Spinal cord (tissue), 10 donors: ENCODE measurements around the gene COX10. TPM values are rescaled to one million over a fixed set of nuclear protein-coding genes. Genes with fewer than 3 reads are reported as not detected.

Experiments
- DNase-seq, 6 donors: peaks; one replicate each; pipeline versions ENCODE4 v3.0.0 to v3.0.0-alpha.2; 2013 to 2015; ENCODE audit warnings: low spot score in 6 of 6, low read depth in 4 of 6
- H3K27ac ChIP-seq: one replicate; pipeline ENCODE4 v1.5.1; 2013; ENCODE audit warnings: low read depth, low read length, control low read depth
- H3K27me3 ChIP-seq: one replicate; pipeline ENCODE4 v1.6.1; 2013; ENCODE audit warnings: low read length; ENCODE audit not compliant: control insufficient read depth, insufficient read depth
- H3K36me3 ChIP-seq: one replicate; pipeline ENCODE4 v1.6.1; 2013; ENCODE audit warnings: low read length; ENCODE audit not compliant: control insufficient read depth, insufficient read depth
- H3K4me1 ChIP-seq: one replicate; pipeline ENCODE4 v1.6.1; 2013; ENCODE audit warnings: low read length; ENCODE audit not compliant: control insufficient read depth, insufficient read depth
- H3K4me3 ChIP-seq: one replicate; pipeline ENCODE4 v1.5.1; 2013; ENCODE audit warnings: low read depth, low read length, control low read depth
- H3K9me3 ChIP-seq: one replicate; pipeline ENCODE4 v1.6.1; 2013; ENCODE audit warnings: low read length; ENCODE audit not compliant: control insufficient read depth, insufficient read depth
- WGBS: methylation state at CpG from one replicate; pipeline ENCODE4 v1.1.5; 2013; ENCODE audit warnings: missing lambda C conversion rate; ENCODE audit not compliant: insufficient coverage; 5-methylcytosine and 5-hydroxymethylcytosine counted together
- polyA plus RNA-seq, 2 donors: library from polyadenylated mRNA; unstranded; fragments of 120-200 nt; gene quantifications; one replicate each; pipeline ENCODE4 v1.2.1, GENCODE V29; 2013; ENCODE audit not compliant: insufficient read length in 2 of 2
- total RNA-seq, 2 donors: library from RNA; depleted of rRNA in 1 of 2; stranded (reverse); fragments of 120-200 nt in 1 of 2; fragments of >200 nt in 1 of 2; gene quantifications; one replicate each; pipeline versions ENCODE4 v1.2.3 to v1.2.4, GENCODE V29; 2013 to 2014
- donor health status: healthy.

Gene COX10
- total and polyA plus RNA-seq, 4 donors, result 14.6 to 18.1 (median 15.2) TPM

DNA sequence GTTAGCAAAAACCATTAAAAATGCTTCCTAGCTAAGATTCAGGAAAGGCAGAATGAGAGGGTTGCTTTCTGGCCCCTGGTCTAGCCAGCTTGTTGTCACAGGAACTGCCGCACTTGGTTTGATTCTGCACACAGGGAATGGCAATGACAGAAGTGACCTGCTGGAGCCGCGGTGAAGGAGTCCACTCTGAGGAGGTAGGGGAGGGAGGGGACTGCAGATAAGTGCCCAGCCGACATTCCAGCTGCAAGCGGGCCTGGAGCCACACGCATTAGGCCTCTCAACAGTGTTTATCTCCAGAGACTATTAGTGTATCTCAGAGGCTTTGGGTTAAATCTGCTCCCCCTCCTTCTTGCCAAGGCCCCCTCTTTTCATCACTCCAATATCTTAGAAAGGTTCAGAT, 128.7 kb downstream of the COX10 start:
- Histone ChIP-seq H3K4me1 (peaks cover 3% of the 10 kb centered on the region), H3K36me3 (peaks cover 1% of the 10 kb centered on the region), H3K27me3 (no peaks in the 10 kb centered on the region), H3K4me3 (no peak overlapping the region), H3K27ac (no peak overlapping the region), H3K9me3 (no peaks in the 10 kb centered on the region)
- no peak for DNase-seq
- WGBS, result 10% methylated on average over 2 of the region's 6 CpGs

DNA sequence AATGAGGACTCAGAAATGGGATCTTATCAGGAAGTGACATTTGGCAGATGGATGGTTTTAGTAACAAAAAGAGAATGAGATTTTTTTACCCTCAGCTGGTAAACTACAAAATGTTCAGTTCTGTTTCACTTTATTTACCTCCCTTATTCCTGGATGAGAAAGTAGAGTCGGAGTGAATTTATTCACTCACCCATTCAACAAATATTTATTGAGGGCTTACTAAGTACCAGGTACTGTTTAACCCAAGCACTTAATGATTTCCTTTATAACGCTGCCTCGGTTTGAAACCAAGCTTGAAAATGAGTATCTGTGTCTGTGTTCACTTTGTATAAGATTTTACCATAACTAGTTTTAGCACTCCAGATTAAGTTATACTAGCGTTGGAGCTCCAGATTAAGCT, 129.3 kb downstream of the COX10 start:
- Histone ChIP-seq H3K27ac (no peak overlapping the region), H3K9me3 (no peaks in the 10 kb centered on the region), H3K36me3 (no peaks in the 10 kb centered on the region), H3K4me1 (peaks cover 3% of the 10 kb centered on the region), H3K4me3 (no peak overlapping the region), H3K27me3 (no peaks in the 10 kb centered on the region)
- no peak for DNase-seq
- no CpG with 5 or more reads among the region's 4 CpGs for WGBS

DNA sequence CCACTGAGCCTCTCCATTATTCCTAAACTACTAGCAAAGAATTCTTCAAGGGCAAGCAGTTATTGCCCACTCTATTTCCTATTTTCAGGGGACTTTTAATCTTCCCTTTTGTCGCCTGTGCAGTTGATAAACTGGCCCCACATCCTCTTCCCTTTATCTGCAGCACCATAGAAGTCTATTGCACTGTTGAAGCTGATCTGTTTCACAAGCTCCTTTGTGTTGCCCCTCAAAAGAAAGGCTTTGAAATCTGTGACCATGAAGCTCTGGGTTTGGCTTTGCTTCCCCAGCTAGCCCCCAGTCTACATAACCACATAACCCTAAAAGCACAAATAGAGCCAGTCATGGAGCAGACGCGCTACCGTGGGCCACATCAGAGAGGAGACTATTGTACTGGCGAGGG, 130.3 kb downstream of the COX10 start:
- no peak for DNase-seq
- WGBS, result 75% methylated on average over 1 of the region's 5 CpGs
- H3K36me3 ChIP-seq, result no peaks in the 10 kb centered on the region

DNA sequence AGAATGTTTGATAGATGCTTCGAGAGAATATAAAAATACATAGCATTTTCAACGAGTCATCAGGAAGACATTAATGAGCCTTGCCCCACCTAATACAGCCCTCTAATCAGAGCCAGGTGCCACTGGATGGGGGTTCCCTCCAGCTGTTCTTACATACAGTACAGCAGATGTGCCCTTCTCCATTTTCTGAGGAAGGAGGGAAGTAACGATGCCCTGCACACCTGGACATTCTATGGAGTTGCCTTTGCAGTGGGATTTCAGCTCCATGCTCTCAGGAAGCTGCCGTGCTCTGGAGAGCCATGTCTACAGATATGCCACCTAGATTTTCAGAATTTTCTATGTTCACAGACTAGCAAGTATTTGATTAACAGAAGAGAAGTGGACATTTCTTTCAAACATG, 131.1 kb downstream of the COX10 start:
- WGBS, result 100% methylated on average over 1 of the region's 4 CpGs
- Histone ChIP-seq H3K9me3 (no peaks in the 10 kb centered on the region), H3K4me1 (peaks cover 3% of the 10 kb centered on the region), H3K36me3 (no peaks in the 10 kb centered on the region), H3K27me3 (no peaks in the 10 kb centered on the region), H3K4me3 (no peak overlapping the region), H3K27ac (no peak overlapping the region)
- no peak for DNase-seq

More for the DNA sequence above, 130.3 kb downstream of the COX10 start:
- Histone ChIP-seq H3K4me1 (peaks cover 3% of the 10 kb centered on the region), H3K27me3 (no peaks in the 10 kb centered on the region), H3K4me3 (no peak overlapping the region), H3K9me3 (no peaks in the 10 kb centered on the region), H3K27ac (no peak overlapping the region)

DNA sequence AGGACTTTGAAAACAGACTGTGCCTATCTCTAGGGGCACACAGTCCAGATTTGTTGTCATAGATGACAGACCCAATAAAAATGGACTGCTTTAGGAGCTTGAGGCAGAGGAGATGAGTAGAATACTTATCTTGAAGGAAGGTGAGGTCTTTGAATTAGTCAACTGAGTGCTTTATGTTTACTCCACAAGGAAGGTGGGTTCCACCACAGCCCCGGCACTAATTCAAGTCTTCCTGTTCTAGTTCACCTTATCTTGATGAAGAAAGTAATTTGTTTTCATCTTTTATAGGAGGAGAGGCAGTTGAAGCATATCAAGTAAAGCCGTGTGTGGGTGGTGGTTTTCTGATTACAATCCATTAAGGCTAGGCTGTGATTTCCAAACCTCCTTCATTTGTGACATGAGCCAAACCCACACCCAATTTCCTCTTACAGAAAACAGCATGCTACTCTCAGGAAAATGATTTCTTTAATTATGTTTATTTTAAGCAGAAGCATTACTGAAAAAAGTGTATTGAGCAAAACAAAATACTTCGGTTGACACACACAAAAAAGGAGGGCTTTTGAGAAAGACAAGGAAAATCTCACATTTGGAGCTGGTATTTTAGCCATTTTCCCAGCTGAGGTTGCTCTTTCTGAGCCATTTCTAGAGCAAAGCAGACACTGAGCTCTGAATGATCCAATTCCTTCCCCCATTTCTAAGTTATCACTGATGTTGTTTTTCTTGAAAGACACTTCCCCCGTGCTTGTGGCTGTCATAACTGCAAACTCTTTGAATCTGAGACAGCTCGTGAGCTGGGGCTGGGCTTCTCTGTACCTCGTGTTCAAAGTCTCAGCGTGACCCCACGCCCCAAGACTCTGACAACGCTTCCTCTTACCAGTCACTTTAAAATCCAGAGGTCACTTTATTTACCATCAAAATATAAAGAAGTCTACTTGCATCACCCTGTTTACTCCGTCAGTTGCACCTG, 132.0 kb downstream of the COX10 start:
- Histone ChIP-seq H3K36me3 (peaks cover 4% of the 10 kb centered on the region), H3K27me3 (no peaks in the 10 kb centered on the region), H3K9me3 (no peaks in the 10 kb centered on the region), H3K4me3 (no peak overlapping the region), H3K4me1 (peaks cover 3% of the 10 kb centered on the region), H3K27ac (no peak overlapping the region)
- DNase-seq, result peak in 1 of 6 donors; percentile 28
- WGBS, result 77% methylated on average over 6 of the region's 10 CpGs

DNA sequence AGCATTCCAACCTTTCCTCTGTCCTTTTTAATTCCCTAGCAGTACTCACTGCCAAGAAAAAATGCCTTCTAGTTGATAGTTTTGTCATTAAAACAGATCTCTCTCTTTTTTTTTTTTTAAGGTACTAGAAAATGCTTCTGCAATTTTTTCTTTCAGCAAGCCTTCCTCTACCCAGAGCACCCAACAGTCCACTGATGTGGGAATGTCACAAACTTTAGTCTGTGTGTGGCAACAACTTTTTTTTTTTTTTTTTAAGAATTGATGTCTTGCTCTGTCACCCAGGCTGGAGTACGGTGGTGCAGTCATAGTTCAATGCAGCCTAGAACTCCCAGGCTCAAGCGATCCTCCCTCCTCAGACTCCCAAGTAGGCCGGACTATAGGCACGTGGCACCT, 132.7 kb downstream of the COX10 start:
- Histone ChIP-seq H3K27ac (no peak overlapping the region), H3K9me3 (no peaks in the 10 kb centered on the region), H3K27me3 (no peaks in the 10 kb centered on the region), H3K36me3 (peaks cover 11% of the 10 kb centered on the region), H3K4me1 (peaks cover 3% of the 10 kb centered on the region), H3K4me3 (no peak overlapping the region)
- no CpG with 5 or more reads among the region's 4 CpGs for WGBS
- DNase-seq, result no peak

DNA sequence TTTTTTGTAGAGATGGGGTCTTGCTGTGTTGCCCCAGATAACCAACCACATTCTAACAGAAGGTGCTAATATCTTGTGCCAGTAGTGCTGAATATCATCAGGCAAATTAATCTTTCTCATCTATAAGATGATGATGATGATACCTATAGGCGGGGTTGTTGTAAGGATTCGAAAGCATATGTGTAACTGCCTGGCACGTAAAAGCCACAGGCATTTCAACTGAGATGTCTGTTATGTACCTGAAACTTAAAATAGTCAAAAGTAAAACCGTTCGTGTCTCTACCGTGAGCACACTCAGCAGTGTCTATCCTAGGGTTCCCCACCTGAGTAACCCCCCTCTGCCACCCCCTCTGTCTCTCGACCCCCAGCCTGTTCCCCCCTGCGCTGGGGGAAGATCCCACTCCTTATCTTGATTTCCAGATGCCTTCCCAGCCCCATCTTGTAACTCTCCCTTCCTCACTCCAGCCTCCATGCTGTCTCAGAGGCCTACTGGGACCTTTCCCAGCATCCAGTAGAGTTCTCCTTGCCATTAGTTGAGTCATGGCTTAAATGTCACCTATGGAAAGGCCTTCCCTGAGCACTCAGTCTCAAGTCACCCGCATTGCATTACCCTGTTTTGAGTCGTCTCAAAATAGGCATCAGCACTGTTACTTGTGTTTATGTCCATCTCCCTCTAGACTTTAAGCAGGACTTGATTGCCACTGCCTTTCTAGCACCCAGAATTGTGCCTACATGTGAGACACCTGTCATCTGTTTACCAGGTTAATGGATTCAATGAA, 133.3 kb downstream of the COX10 start:
- H3K4me3 ChIP-seq, result no peak overlapping the region
- H3K4me1 ChIP-seq, result peaks cover 3% of the 10 kb centered on the region
- no peaks in the 10 kb centered on the region for H3K9me3 ChIP-seq
- WGBS, result 95% methylated on average over 3 of the region's 10 CpGs
- H3K27ac ChIP-seq, result no peak overlapping the region
- no peak for DNase-seq
- peaks cover 15% of the 10 kb centered on the region for H3K36me3 ChIP-seq
- H3K27me3 ChIP-seq, result no peaks in the 10 kb centered on the region

DNA sequence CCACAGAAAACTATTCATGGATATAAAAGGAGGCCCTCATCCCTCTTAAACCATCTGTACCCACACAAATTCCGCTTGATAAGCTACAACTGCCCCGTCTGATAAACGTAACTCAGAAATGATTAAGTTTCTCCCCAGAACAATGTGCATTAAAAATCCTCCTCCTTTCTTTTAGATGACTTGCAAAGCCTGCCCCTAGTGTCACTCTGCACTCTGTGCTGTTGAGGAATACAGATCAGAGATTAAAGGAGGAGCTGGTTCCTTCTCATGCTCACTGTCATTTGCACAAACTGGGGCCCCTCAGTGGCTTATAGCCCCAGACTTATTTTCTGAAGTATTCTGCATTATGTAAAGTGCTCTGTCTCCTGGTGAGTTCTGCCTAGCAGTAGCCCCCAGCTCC, 134.1 kb downstream of the COX10 start:
- H3K4me3 ChIP-seq, result no peak overlapping the region

DNA sequence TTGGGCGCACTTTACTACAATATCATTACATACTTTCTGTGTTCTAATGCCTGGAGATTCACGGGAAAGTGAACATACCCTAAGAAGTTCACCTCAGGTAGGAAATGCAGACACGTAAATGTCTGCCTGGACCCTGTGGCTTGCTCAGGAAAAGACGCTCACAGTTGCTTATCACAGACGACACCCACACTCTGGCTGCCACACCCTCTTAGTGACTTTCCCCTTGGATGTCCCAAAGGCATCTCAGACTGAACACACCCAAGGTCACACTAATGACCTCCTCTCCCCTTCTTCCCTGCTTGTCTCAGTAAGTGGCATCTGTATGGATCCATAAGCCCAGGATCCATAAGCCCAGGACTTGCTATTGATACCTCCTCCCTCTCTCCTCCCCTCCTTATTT, 134.8 kb downstream of the COX10 start:
- H3K9me3 ChIP-seq, result no peaks in the 10 kb centered on the region
- WGBS, result 94% methylated on average over 4 of the region's 5 CpGs
- H3K36me3 ChIP-seq, result peaks cover 16% of the 10 kb centered on the region
- no peak overlapping the region for H3K27ac ChIP-seq
- DNase-seq, result no peak
- no peaks in the 10 kb centered on the region for H3K4me1 ChIP-seq
- no peak overlapping the region for H3K4me3 ChIP-seq
- no peaks in the 10 kb centered on the region for H3K27me3 ChIP-seq

More for the DNA sequence above, 134.1 kb downstream of the COX10 start:
- H3K9me3 ChIP-seq, result no peaks in the 10 kb centered on the region
- H3K36me3 ChIP-seq, result peaks cover 16% of the 10 kb centered on the region
- no peak overlapping the region for H3K27ac ChIP-seq
- H3K4me1 ChIP-seq, result no peaks in the 10 kb centered on the region
- WGBS, result 33% methylated on average over 3 of the region's 3 CpGs
- H3K27me3 ChIP-seq, result no peaks in the 10 kb centered on the region
- peak in 1 of 6 donors; percentile 14 for DNase-seq
